Tibial nerve (tissue), 4 donors: ENCODE measurements around the gene MAPK8IP3. TPM values are rescaled to one million over a fixed set of nuclear protein-coding genes. Genes with fewer than 3 reads are reported as not detected.

Experiments
- DNase-seq, 2 donors: peaks; one replicate each; pipeline ENCODE4 v3.0.0-alpha.2; 2019; ENCODE audit warnings: low spot score in 2 of 2
- H3K27ac ChIP-seq, 4 donors: fragments of 200-600 bp; sonication (generic) in 3 of 4; one replicate each; pipeline ENCODE4 v1.5.1; 2017 to 2019; ENCODE audit warnings: mild to moderate bottlenecking in 1 of 4
- H3K27me3 ChIP-seq, 2 donors: fragments of 200-600 bp; sonication (generic) in 1 of 2; one replicate each; pipeline versions ENCODE4 v1.5.1 to v1.6.0; 2017 to 2019
- H3K36me3 ChIP-seq, 3 donors: fragments of 200-600 bp; sonication (generic); one replicate each; pipeline ENCODE4 v1.5.1; 2018 to 2019
- H3K4me1 ChIP-seq, 4 donors: fragments of 200-600 bp; sonication (generic) in 3 of 4; one replicate each; pipeline ENCODE4 v1.5.1; 2017 to 2019
- H3K4me3 ChIP-seq, 4 donors: fragments of 200-600 bp; sonication (generic) in 3 of 4; one replicate each; pipeline ENCODE4 v1.5.1; 2017 to 2019; ENCODE audit warnings: mild to moderate bottlenecking in 1 of 4, moderate library complexity in 1 of 4
- H3K9me3 ChIP-seq, 4 donors: fragments of 200-600 bp; sonication (generic) in 3 of 4; one replicate each; pipeline ENCODE4 v1.5.1; 2017 to 2019
- EP300 ChIP-seq, 2 donors: sonication (generic); formaldehyde crosslinking; IDR thresholded peaks; one replicate each; pipeline ENCODE4 v1.6.1; 2017; ENCODE audit warnings: antibody characterized with exemption in 2 of 2, mild to moderate bottlenecking in 1 of 2
- POLR2A ChIP-seq, 2 donors: fragments of 450-650 bp; IDR thresholded peaks; one replicate each; pipeline ENCODE4 v1.6.1; 2017; ENCODE audit warnings: antibody characterized with exemption in 2 of 2, mild to moderate bottlenecking in 2 of 2, moderate library complexity in 2 of 2
- WGBS, 2 donors: methylation state at CpG; one replicate each; pipeline ENCODE4 v1.1.5; 2018; 5-methylcytosine and 5-hydroxymethylcytosine counted together
- total RNA-seq, 4 donors: library from RNA; depleted of rRNA; stranded (reverse); fragments of >200 nt; gene quantifications; one replicate each; pipeline ENCODE4 v1.1.0, GENCODE V29; 2016
- TF ChIP-seq, protein P1 (sequence below), 5 experiments: fragments of 200-600 bp in 3 of 5; fragments of 450-650 bp in 2 of 5; sonication (generic) in 3 of 5; IDR thresholded peaks; one replicate each; pipeline ENCODE4 v1.5.1; 2016 to 2019; ENCODE audit warnings: antibody characterized with exemption in 5 of 5, mild to moderate bottlenecking in 3 of 5, moderate library complexity in 2 of 5

The MAPK8IP3 gene
- total RNA-seq, 4 donors from 2014 or later = 92.6 to 188 (median 99.5) TPM

- H3K36me3 ChIP-seq = peaks cover 0 to 37% (median 9%) of the 10 kb centered on the region in 3 donors
- TF ChIP-seq, protein P1, sequence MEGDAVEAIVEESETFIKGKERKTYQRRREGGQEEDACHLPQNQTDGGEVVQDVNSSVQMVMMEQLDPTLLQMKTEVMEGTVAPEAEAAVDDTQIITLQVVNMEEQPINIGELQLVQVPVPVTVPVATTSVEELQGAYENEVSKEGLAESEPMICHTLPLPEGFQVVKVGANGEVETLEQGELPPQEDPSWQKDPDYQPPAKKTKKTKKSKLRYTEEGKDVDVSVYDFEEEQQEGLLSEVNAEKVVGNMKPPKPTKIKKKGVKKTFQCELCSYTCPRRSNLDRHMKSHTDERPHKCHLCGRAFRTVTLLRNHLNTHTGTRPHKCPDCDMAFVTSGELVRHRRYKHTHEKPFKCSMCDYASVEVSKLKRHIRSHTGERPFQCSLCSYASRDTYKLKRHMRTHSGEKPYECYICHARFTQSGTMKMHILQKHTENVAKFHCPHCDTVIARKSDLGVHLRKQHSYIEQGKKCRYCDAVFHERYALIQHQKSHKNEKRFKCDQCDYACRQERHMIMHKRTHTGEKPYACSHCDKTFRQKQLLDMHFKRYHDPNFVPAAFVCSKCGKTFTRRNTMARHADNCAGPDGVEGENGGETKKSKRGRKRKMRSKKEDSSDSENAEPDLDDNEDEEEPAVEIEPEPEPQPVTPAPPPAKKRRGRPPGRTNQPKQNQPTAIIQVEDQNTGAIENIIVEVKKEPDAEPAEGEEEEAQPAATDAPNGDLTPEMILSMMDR (IDR thresholded peaks at IDR 0.05) = no peak
- TF ChIP-seq EP300 (IDR thresholded peaks at IDR 0.05) = no peak
- no peak for TF ChIP-seq POLR2A (IDR thresholded peaks at IDR 0.05)
- no peak for DNase-seq
- H3K27ac ChIP-seq = peak overlapping the region in 1 of 4 donors; percentile 75
- peaks cover 0 to 19% (median 2%) of the 10 kb centered on the region in 4 donors for H3K4me1 ChIP-seq
- WGBS, 2 donors = 88 to 89% methylated on average over 18 of the region's 18 CpGs
- H3K4me3 ChIP-seq = peak overlapping the region in 2 of 4 donors; percentile 65 to 87
- no peaks in the 10 kb centered on the region for H3K27me3 ChIP-seq
- H3K9me3 ChIP-seq = no peaks in the 10 kb centered on the region
Measured at GRCh38 chr16:1677339-1677738, 28.7 kb upstream of the MAPK8IP3 start.

DNA sequence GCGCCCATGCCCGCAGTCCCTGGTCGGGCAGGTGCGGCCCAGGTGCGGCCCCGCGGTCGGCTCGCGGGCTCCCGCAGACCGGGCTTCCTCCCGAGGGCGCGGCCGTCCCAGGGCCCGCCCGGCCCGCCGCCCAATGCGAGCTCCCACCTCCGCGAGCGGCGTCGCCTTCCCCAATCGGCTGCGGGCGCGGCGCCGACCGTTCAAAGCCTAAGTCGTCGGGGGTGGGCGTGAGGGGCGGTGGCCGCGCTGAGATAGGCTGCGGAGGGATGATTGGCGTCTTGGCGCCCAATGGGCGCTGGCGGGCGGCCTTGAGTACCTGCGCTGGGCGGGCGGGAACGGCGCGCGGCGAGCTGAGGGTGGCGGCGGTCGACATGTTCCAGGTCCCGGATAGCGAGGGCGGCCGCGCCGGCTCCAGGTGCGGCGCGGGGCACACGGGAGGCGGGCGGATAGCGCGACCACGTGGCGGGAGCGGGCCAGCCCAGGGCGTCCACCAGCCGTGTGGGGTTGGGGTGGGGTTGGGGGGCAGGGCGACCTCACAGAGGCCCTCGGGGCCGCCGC, 28.0 kb upstream of the MAPK8IP3 start, which contains the start of gene JPT2:
TSS of gene JPT2 (plus strand) at position 338 of the 558 bp plus-strand sequence. CDS start at position 372, 34 bp downstream.
- Histone ChIP-seq H3K27ac (peak within 1 kb of the TSS in 3 of 4 donors; percentile 18 to 78 (median 75)), H3K36me3 (peaks cover 0 to 31% (median 9%) of the 10 kb centered on the region in 3 donors), H3K4me1 (peaks cover 0 to 19% (median 2%) of the 10 kb centered on the region in 4 donors), H3K4me3 (peak within 1 kb of the TSS; percentile 64 to 87 (median 76)), H3K9me3 (no peaks in the 10 kb centered on the region), H3K27me3 (no peaks in the 10 kb centered on the region)
- DNase-seq = peak; percentile 91
- peak in 1 of 2 donors; percentile 51 for TF ChIP-seq POLR2A (IDR thresholded peaks at IDR 0.05)
- TF ChIP-seq, protein P1 (IDR thresholded peaks at IDR 0.05) = peak in 1 of 5 experiments; percentile 41
- TF ChIP-seq EP300 (IDR thresholded peaks at IDR 0.05) = peak in 1 of 2 donors; percentile 57
- 0 to 1% methylated on average over 36 to 46 of the region's 79 CpGs for WGBS, 2 donors

- 4 to 17% methylated on average over 5 to 13 of the region's 45 CpGs for WGBS, 2 donors
- H3K36me3 ChIP-seq = peaks cover 0 to 31% (median 9%) of the 10 kb centered on the region in 3 donors
- peak overlapping the region in 3 of 4 donors; percentile 18 to 78 (median 75) for H3K27ac ChIP-seq
- no peaks in the 10 kb centered on the region for H3K27me3 ChIP-seq
- no peak for TF ChIP-seq POLR2A (IDR thresholded peaks at IDR 0.05)
- TF ChIP-seq, protein P1 (IDR thresholded peaks at IDR 0.05) = no peak
- no peak for TF ChIP-seq EP300 (IDR thresholded peaks at IDR 0.05)
- peaks cover 0 to 19% (median 2%) of the 10 kb centered on the region in 4 donors for H3K4me1 ChIP-seq
- peak overlapping the region; percentile 64 to 87 (median 76) for H3K4me3 ChIP-seq
- H3K9me3 ChIP-seq = no peaks in the 10 kb centered on the region
- DNase-seq = peak; percentile 16 to 20
Measured at GRCh38 chr16:1678500-1679098, 27.4 kb upstream of the MAPK8IP3 start.

GRCh38 chr16:1680361-1680760, 25.6 kb upstream of the MAPK8IP3 start:
- TF ChIP-seq, protein P1 (IDR thresholded peaks at IDR 0.05) = no peak
- TF ChIP-seq EP300 (IDR thresholded peaks at IDR 0.05) (no peak), POLR2A (IDR thresholded peaks at IDR 0.05) (no peak)
- no peak for DNase-seq
- Histone ChIP-seq H3K27me3 (no peaks in the 10 kb centered on the region), H3K4me3 (no peak overlapping the region), H3K27ac (no peak overlapping the region), H3K9me3 (no peaks in the 10 kb centered on the region), H3K4me1 (peaks cover 0 to 19% (median 2%) of the 10 kb centered on the region in 4 donors), H3K36me3 (peaks cover 0 to 28% (median 2%) of the 10 kb centered on the region in 3 donors)
- WGBS, 2 donors = 94 to 95% methylated on average over 14 of the region's 14 CpGs

- no peak for DNase-seq
- Histone ChIP-seq H3K27ac (no peak overlapping the region), H3K4me1 (peaks cover 0 to 19% (median 2%) of the 10 kb centered on the region in 4 donors), H3K27me3 (no peaks in the 10 kb centered on the region), H3K4me3 (no peak overlapping the region), H3K9me3 (no peaks in the 10 kb centered on the region), H3K36me3 (peaks cover 0 to 28% (median 0%) of the 10 kb centered on the region in 3 donors)
- TF ChIP-seq, protein P1 (IDR thresholded peaks at IDR 0.05) = no peak
- WGBS, 2 donors = 73 to 76% methylated on average over 10 of the region's 10 CpGs
Measured at GRCh38 chr16:1681032-1681431, 25.0 kb upstream of the MAPK8IP3 start.
